H1 (cell line): ENCODE data around the gene SLC48A1. TPM values are rescaled to one million over a fixed set of nuclear protein-coding genes. Genes with fewer than 3 reads are reported as not detected.

ENCODE experiments used
- ASH2L ChIP-seq: fragments of 200-600, 300-600 bp; sonication (generic); IDR thresholded peaks from one replicate; pipeline ENCODE4 v1.7.1; 2017; ENCODE audit warnings: low read length
- ATF2 ChIP-seq: IDR thresholded peaks from 2 replicates; pipeline ENCODE4 v1.6.1; 2012; ENCODE audit warnings: low read length, inconsistent platforms
- BRCA1 ChIP-seq: IDR thresholded peaks from 2 replicates; pipeline ENCODE4 v1.6.1; 2012; ENCODE audit warnings: low read depth, low read length, improper control_type of control experiment
- CBX8 ChIP-seq: fragments of 300-800, 300-1000 bp; sonication (generic); IDR thresholded peaks from 2 replicates; pipeline ENCODE4 v1.7.1; 2016; ENCODE audit warnings: low read depth, low read length, borderline replicate concordance
- CREB1 ChIP-seq: IDR thresholded peaks from 2 replicates; pipeline ENCODE4 v1.6.1; 2012; ENCODE audit warnings: inconsistent platforms
- CTBP2 ChIP-seq: IDR thresholded peaks from 2 replicates; pipeline ENCODE4 v1.7.0; 2011; ENCODE audit warnings: borderline replicate concordance, mild to moderate bottlenecking, moderate library complexity, mixed read lengths, low read length; ENCODE audit not compliant: insufficient read depth, insufficient read length
- EP300 ChIP-seq, 2 experiments: IDR thresholded peaks; 1 replicate in 1 of 2; 2 replicates in 1 of 2; pipeline ENCODE4 v1.6.1; 2011 to 2012; ENCODE audit warnings: low read depth in 2 of 2, low read length in 2 of 2, mild to moderate bottlenecking in 2 of 2, borderline replicate concordance in 1 of 2, inconsistent platforms in 1 of 2, moderate library complexity in 1 of 2
- GABPA ChIP-seq: IDR thresholded peaks from 2 replicates; pipeline ENCODE4 v1.6.1; 2011; ENCODE audit warnings: mild to moderate bottlenecking, low read length, moderate library complexity, borderline replicate concordance; ENCODE audit not compliant: insufficient read depth
- JUN ChIP-seq: IDR thresholded peaks from 2 replicates; pipeline ENCODE4 v1.6.1; 2011; ENCODE audit warnings: low read depth, mild to moderate bottlenecking, improper control_type of control experiment, low read length
- KDM4A ChIP-seq: IDR thresholded peaks from one replicate; pipeline ENCODE4 v1.7.1; 2012; ENCODE audit warnings: low read depth, mild to moderate bottlenecking, moderate library complexity, low read length, inconsistent platforms; ENCODE audit not compliant: severe bottlenecking
- PHF8 ChIP-seq: fragments of 200-600 bp; sonication (generic); conservative IDR thresholded peaks from 2 replicates; pipeline ENCODE4 v1.7.1; 2012; ENCODE audit warnings: low read depth, mild to moderate bottlenecking, inconsistent platforms, low read length, moderate library complexity
- POLR2A ChIP-seq, 2 experiments: IDR thresholded peaks; 1 replicate in 1 of 2; 2 replicates in 1 of 2; pipeline ENCODE4 v1.6.1; 2011; ENCODE audit warnings: low read depth in 2 of 2, low read length in 2 of 2, mild to moderate bottlenecking in 2 of 2; ENCODE audit errors: control extremely low read depth in 1 of 2
- POU5F1 ChIP-seq: IDR thresholded peaks from 2 replicates; pipeline ENCODE4 v1.6.1; 2011; ENCODE audit warnings: low read depth, mild to moderate bottlenecking, low read length, moderate library complexity
- RXRA ChIP-seq: IDR thresholded peaks from 2 replicates; pipeline ENCODE4 v1.6.1; 2011; ENCODE audit warnings: low read depth, mild to moderate bottlenecking, low read length, moderate library complexity; ENCODE audit not compliant: insufficient read depth
- SIN3A ChIP-seq, 2 experiments: IDR thresholded peaks in 1 of 2; conservative IDR thresholded peaks in 1 of 2; 2 replicates each; pipeline ENCODE4 v1.6.1; 2011 to 2012; ENCODE audit warnings: low read length in 2 of 2, improper control_type of control experiment in 1 of 2, low read depth in 1 of 2, mild to moderate bottlenecking in 1 of 2
- TAF1 ChIP-seq: IDR thresholded peaks from 2 replicates; pipeline ENCODE4 v1.6.1; 2011; ENCODE audit warnings: mild to moderate bottlenecking, low read depth, low read length
- USF2 ChIP-seq: IDR thresholded peaks from 2 replicates; pipeline ENCODE4 v1.6.1; 2011; ENCODE audit warnings: low read length, improper control_type of control experiment
- YY1 ChIP-seq: IDR thresholded peaks from 2 replicates; pipeline ENCODE4 v1.6.1; 2011; ENCODE audit warnings: low read depth, mild to moderate bottlenecking, low read length
- polyA plus RNA-seq, 7 experiments: library from polyadenylated mRNA; depleted of rRNA in 3 of 7; stranded (reverse) in 5 of 7; unstranded in 2 of 7; fragments of >200 nt in 5 of 7; fragments of 200-250 nt in 2 of 7; gene quantifications; 1 replicate in 5 of 7; 2 replicates in 1 of 7; 4 replicates in 1 of 7; pipeline versions ENCODE4 v1.2.1 to v1.2.3, GENCODE V29; 2011 to 2013; ENCODE audit warnings: missing spikeins in 2 of 7, mixed read lengths in 2 of 7
- total RNA-seq: library from RNA; stranded (reverse); fragmentation: NEBNext Ultra II Directional; extraction: Animal tissue kit (Norgen Biotek cat#: 25700); gene quantifications from 2 replicates; pipeline ENCODE4 v1.2.1, GENCODE V29; 2021
- TF ChIP-seq, protein P1 (sequence below): IDR thresholded peaks from 2 replicates; pipeline ENCODE4 v1.6.1; 2012; ENCODE audit warnings: inconsistent platforms

Gene SLC48A1
- total and polyA plus RNA-seq, 2 of the 8 experiments (the other 6 are each of a cell fraction or from before 2014, with no cell fraction given): 9.5 to 14.1 TPM

- no peak for TF ChIP-seq EP300 (IDR thresholded peaks at IDR 0.05; ENCODE audit: borderline replicate concordance in 1 of 2, low read depth in 2 of 2, low read length in 2 of 2)
- no peak for TF ChIP-seq CREB1
- TF ChIP-seq ATF2: no peak
- no peak for TF ChIP-seq JUN
- TF ChIP-seq GABPA: no peak
- peak; percentile 75 for TF ChIP-seq ASH2L
- no peak for TF ChIP-seq YY1
- peak; percentile 16; the same call in 1 of the 2 replicates for TF ChIP-seq USF2
- no peak for TF ChIP-seq RXRA
- TF ChIP-seq CTBP2: no peak
- TF ChIP-seq, protein P1, sequence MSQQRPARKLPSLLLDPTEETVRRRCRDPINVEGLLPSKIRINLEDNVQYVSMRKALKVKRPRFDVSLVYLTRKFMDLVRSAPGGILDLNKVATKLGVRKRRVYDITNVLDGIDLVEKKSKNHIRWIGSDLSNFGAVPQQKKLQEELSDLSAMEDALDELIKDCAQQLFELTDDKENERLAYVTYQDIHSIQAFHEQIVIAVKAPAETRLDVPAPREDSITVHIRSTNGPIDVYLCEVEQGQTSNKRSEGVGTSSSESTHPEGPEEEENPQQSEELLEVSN: no peak
- TF ChIP-seq PHF8: no peak
- TF ChIP-seq SIN3A (conservative IDR thresholded peaks at IDR 0.05 in 1 of 2, IDR thresholded peaks at IDR 0.05 in 1 of 2; ENCODE audit: low read depth in 1 of 2, low read length in 2 of 2): no peak
- TF ChIP-seq TAF1: no peak; the same call in 1 of the 2 replicates
- peak in 1 of 2 experiments; percentile 37; a peak in 1 of 3 replicates for TF ChIP-seq POLR2A (IDR thresholded peaks at IDR 0.05; ENCODE audit: control extremely low read depth in 1 of 2, low read depth in 2 of 2, low read length in 2 of 2)
- TF ChIP-seq KDM4A: no peak
- TF ChIP-seq BRCA1: no peak
- no peak for TF ChIP-seq CBX8
- no peak for TF ChIP-seq POU5F1
These were observed 19.7 kb upstream of the SLC48A1 start (continued) for GRCh38 chr12:47753021-47754001.
